ENCODE measurements around the gene NR1H2. TPM values are rescaled to one million over a fixed set of nuclear protein-coding genes. Genes with fewer than 3 reads are reported as not detected.

Gene NR1H2
- total and polyA plus RNA-seq, 10 of the 15 experiments (the other 5 are each of a cell fraction or from before 2014, with no cell fraction given): 0.05 to 54.2 (median 35.1) TPM

DNA sequence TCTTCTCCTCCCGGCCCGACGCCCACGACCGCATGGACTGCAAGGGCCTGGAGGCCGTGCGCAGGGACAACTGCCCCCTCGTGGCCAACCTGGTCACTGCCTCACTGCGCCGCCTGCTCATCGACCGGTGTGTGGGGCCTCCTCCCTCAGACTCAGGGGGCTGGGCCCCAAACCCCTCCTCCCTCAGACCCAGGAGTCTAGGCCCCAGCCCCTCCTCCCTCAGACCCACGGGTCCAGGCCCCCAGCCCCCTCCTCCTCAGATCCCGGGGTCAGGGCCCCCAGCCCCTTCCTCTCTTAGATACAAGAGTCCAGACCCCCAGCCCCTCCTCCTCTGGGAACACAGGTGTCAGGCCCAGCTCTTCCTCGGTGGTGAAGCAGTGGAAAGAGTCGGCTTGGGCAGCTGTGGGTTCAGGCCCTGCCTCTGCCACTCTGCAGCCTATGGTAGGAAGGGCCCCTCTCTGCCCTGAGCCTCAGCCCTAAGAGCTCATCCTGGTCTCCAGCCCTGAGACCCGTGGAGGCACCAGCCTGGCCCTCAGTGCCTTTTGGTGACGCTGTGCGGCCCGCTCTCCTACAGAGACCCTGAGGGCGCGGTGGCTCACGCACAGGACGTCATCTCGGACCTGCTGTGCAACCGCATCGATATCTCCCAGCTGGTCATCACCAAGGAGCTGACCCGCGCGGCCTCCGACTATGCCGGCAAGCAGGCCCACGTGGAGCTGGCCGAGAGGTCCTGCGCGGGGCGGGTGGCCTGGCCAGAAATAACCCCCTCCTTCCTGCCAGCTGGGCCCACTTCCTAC, 38.8 kb downstream of the NR1H2 start (continued):
- TF ChIP-seq, protein P1, sequence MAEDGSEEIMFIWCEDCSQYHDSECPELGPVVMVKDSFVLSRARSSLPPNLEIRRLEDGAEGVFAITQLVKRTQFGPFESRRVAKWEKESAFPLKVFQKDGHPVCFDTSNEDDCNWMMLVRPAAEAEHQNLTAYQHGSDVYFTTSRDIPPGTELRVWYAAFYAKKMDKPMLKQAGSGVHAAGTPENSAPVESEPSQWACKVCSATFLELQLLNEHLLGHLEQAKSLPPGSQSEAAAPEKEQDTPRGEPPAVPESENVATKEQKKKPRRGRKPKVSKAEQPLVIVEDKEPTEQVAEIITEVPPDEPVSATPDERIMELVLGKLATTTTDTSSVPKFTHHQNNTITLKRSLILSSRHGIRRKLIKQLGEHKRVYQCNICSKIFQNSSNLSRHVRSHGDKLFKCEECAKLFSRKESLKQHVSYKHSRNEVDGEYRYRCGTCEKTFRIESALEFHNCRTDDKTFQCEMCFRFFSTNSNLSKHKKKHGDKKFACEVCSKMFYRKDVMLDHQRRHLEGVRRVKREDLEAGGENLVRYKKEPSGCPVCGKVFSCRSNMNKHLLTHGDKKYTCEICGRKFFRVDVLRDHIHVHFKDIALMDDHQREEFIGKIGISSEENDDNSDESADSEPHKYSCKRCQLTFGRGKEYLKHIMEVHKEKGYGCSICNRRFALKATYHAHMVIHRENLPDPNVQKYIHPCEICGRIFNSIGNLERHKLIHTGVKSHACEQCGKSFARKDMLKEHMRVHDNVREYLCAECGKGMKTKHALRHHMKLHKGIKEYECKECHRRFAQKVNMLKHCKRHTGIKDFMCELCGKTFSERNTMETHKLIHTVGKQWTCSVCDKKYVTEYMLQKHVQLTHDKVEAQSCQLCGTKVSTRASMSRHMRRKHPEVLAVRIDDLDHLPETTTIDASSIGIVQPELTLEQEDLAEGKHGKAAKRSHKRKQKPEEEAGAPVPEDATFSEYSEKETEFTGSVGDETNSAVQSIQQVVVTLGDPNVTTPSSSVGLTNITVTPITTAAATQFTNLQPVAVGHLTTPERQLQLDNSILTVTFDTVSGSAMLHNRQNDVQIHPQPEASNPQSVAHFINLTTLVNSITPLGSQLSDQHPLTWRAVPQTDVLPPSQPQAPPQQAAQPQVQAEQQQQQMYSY (CRISPR knock-in tag; IDR thresholded peaks at IDR 0.05): no peak
- TF ChIP-seq CHD1 (IDR thresholded peaks at IDR 0.05; ENCODE audit: low read depth, low read length) (no peak), SPI1 (IDR thresholded peaks at IDR 0.05; ENCODE audit: borderline replicate concordance, insufficient read depth, low read depth, low read length) (no peak), YY1 (IDR thresholded peaks at IDR 0.05; ENCODE audit: low read depth, low read length) (peak; percentile 59), ZSCAN29 (IDR thresholded peaks at IDR 0.05) (no peak), KAT2A (conservative IDR thresholded peaks at IDR 0.05; ENCODE audit: control insufficient read depth, low read depth, low read length) (no peak), FOXK2 (IDR thresholded peaks at IDR 0.05) (no peak), EGR1 (IDR thresholded peaks at IDR 0.05; ENCODE audit: borderline replicate concordance in 1 of 2, low read depth in 2 of 2, low read length in 2 of 2) (peak in 1 of 2 experiments; percentile 92; a peak in 2 of 3 replicates), LARP7 (IDR thresholded peaks at IDR 0.05) (peak; percentile 67), MEF2B (IDR thresholded peaks at IDR 0.05; ENCODE audit: partially characterized antibody, poor library complexity, severe bottlenecking) (peak; percentile 53), MYC (IDR thresholded peaks at IDR 0.05; ENCODE audit: insufficient read depth, insufficient read length, insufficient replicate concordance, low read length, severe bottlenecking) (peak; percentile 74), STAT3 (IDR thresholded peaks at IDR 0.05; ENCODE audit: low read depth, low read length) (no peak), SREBF2 (IDR thresholded peaks at IDR 0.05; ENCODE audit: low read length) (no peak), NR2C1 (IDR thresholded peaks at IDR 0.05) (0 out of 2 replicates have a peak, but pooled peaks have one; percentile 3), MTA3 (IDR thresholded peaks at IDR 0.05; ENCODE audit: borderline replicate concordance, low read length) (no peak; the same call in 1 of the 2 replicates), EP300 (IDR thresholded peaks at IDR 0.05; ENCODE audit: borderline replicate concordance in 1 of 2, control insufficient read depth in 1 of 2, low read depth in 2 of 2, low read length in 2 of 2) (no peak), ZNF622 (IDR thresholded peaks at IDR 0.05) (no peak)
- TF ChIP-seq, protein P2, sequence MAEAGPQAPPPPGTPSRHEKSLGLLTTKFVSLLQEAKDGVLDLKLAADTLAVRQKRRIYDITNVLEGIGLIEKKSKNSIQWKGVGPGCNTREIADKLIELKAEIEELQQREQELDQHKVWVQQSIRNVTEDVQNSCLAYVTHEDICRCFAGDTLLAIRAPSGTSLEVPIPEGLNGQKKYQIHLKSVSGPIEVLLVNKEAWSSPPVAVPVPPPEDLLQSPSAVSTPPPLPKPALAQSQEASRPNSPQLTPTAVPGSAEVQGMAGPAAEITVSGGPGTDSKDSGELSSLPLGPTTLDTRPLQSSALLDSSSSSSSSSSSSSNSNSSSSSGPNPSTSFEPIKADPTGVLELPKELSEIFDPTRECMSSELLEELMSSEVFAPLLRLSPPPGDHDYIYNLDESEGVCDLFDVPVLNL (IDR thresholded peaks at IDR 0.05; ENCODE audit: low read depth, low read length): 0 out of 2 replicates have a peak, but pooled peaks have one; percentile 10
- TF ChIP-seq, protein P3, sequence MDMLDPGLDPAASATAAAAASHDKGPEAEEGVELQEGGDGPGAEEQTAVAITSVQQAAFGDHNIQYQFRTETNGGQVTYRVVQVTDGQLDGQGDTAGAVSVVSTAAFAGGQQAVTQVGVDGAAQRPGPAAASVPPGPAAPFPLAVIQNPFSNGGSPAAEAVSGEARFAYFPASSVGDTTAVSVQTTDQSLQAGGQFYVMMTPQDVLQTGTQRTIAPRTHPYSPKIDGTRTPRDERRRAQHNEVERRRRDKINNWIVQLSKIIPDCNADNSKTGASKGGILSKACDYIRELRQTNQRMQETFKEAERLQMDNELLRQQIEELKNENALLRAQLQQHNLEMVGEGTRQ (IDR thresholded peaks at IDR 0.05; ENCODE audit: borderline replicate concordance, low read depth, low read length): no peak

Data from GM12878 (cell line).